Activated B cell treated with CpG ODN at 0.5 μM for 24 hours (primary cell): ENCODE results near the gene SMTN. TPM values are rescaled to one million over a fixed set of nuclear protein-coding genes. Genes with fewer than 3 reads are reported as not detected.

ENCODE experiments used
- ATAC-seq: fragments of 200-7000 bp; cut with Tn5 transposase; one replicate; pipeline ENCODE4 v1.10.0; 2021; ENCODE audit warnings: low read depth, mild to moderate bottlenecking, moderate library complexity
- CTCF ChIA-PET: fragments of 350-600 bp; sonication (Branson Sonifier 250); formaldehyde crosslinking; loops from one replicate; lab custom pipeline; 2021; ENCODE audit warnings: antibody characterized with exemption; lab: Charles Lee
- POLR2A ChIA-PET: fragments of 350-600 bp; sonication (Branson Sonifier 250); formaldehyde crosslinking; loops from one replicate; lab custom pipeline; 2021; ENCODE audit warnings: antibody characterized with exemption; lab: Charles Lee
- DNase-seq: peaks from one replicate; pipeline ENCODE4 v3.0.0; 2022
- H3K27ac Mint-ChIP-seq: one replicate; pipeline ENCODE4 v1.8.0; 2020; ENCODE audit warnings: mixed read lengths
- H3K27me3 Mint-ChIP-seq: one replicate; pipeline ENCODE4 v1.8.0; 2021; ENCODE audit warnings: mixed read lengths
- H3K36me3 Mint-ChIP-seq: one replicate; pipeline ENCODE4 v1.8.0; 2021; ENCODE audit warnings: low read depth, mixed read lengths
- H3K4me1 Mint-ChIP-seq: one replicate; pipeline ENCODE4 v1.8.0; 2021; ENCODE audit warnings: mixed read lengths
- H3K4me3 Mint-ChIP-seq: one replicate; pipeline ENCODE4 v1.8.0; 2020; ENCODE audit warnings: mild to moderate bottlenecking, mixed read lengths
- H3K9me3 Mint-ChIP-seq: one replicate; pipeline ENCODE4 v1.8.0; 2020; ENCODE audit warnings: mixed read lengths
- intact Hi-C: fragments of 100-400 bp; cut with micrococcal nuclease; formaldehyde crosslinking; loops from one replicate; pipeline ENCODE4 v1.15.1; 2024
- total RNA-seq: library from RNA; stranded (reverse); gene quantifications from 2 replicates; pipeline ENCODE4 v1.2.3, GENCODE V29; 2022
- TF ChIP-seq, protein P1 (sequence below): fragments of 200-600 bp; IDR thresholded peaks from one replicate; pipeline ENCODE4 v1.8.0; 2022; ENCODE audit warnings: antibody characterized with exemption, mild to moderate bottlenecking

The SMTN gene
- total RNA-seq, 1 donor from 2014 or later, result 3.1 TPM

DNA sequence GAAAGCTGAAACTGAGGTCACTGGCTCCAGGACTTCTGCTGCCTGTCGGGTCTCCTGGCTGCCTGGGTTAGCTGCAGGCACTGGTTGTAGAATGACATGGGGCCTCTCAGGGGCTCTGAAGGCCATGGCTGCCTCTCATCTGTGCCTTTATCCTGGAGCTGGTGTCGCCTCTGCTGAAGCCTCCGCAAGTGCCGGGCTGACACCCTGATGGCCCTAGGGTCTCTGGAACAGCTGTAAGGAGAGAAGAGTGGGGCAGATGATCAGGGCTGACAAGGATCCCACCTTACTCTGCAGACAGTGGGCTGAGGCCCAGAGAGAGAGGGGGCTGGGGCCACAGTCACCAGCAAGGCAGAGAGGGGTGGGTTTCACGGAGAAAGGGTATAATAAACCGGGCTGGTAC is 54.6 kb downstream of the SMTN start:
- Mint-ChIP-seq H3K36me3 (no peaks in the 10 kb centered on the region), H3K9me3 (no peaks in the 10 kb centered on the region), H3K4me1 (no peaks in the 10 kb centered on the region), H3K27me3 (peaks cover 8% of the 10 kb centered on the region), H3K4me3 (no peak overlapping the region), H3K27ac (no peak overlapping the region)
- intact Hi-C loops, result no loop called here
- ChIA-PET POLR2A (no interaction called here), CTCF (no interaction called here)
- DNase-seq, result no peak
- TF ChIP-seq, protein P1, sequence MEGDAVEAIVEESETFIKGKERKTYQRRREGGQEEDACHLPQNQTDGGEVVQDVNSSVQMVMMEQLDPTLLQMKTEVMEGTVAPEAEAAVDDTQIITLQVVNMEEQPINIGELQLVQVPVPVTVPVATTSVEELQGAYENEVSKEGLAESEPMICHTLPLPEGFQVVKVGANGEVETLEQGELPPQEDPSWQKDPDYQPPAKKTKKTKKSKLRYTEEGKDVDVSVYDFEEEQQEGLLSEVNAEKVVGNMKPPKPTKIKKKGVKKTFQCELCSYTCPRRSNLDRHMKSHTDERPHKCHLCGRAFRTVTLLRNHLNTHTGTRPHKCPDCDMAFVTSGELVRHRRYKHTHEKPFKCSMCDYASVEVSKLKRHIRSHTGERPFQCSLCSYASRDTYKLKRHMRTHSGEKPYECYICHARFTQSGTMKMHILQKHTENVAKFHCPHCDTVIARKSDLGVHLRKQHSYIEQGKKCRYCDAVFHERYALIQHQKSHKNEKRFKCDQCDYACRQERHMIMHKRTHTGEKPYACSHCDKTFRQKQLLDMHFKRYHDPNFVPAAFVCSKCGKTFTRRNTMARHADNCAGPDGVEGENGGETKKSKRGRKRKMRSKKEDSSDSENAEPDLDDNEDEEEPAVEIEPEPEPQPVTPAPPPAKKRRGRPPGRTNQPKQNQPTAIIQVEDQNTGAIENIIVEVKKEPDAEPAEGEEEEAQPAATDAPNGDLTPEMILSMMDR, result no peak
- ATAC-seq, result no peak

DNA sequence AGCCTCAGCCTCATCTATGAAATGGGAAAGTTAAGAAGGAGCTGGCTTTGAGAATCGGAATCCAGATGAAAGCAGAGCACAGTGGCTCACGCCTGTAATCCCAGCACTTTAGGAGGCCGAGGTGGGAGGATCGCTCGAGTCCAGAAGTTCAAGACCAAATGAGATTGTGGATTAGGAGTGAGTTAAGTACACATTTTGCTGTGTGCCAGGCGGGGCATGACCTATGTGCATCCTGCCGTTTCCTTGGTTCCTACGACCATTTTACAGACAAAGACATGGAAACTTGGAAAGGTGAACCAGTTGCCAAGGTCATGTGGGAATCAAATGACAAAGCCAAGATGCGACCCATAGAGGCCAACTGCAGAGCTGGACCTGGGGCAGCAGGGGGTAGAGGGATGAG is 55.0 kb downstream of the SMTN start:
- ChIA-PET CTCF (no interaction called here), POLR2A (no interaction called here)
- H3K36me3 Mint-ChIP-seq, result no peaks in the 10 kb centered on the region
- H3K4me3 Mint-ChIP-seq, result no peak overlapping the region
- DNase-seq, result no peak
- H3K27ac Mint-ChIP-seq, result no peak overlapping the region
- no peaks in the 10 kb centered on the region for H3K4me1 Mint-ChIP-seq
- H3K9me3 Mint-ChIP-seq, result no peaks in the 10 kb centered on the region
- TF ChIP-seq, protein P1, result no peak
- intact Hi-C loops, result no loop called here
- no peak for ATAC-seq
- H3K27me3 Mint-ChIP-seq, result peaks cover 8% of the 10 kb centered on the region

DNA sequence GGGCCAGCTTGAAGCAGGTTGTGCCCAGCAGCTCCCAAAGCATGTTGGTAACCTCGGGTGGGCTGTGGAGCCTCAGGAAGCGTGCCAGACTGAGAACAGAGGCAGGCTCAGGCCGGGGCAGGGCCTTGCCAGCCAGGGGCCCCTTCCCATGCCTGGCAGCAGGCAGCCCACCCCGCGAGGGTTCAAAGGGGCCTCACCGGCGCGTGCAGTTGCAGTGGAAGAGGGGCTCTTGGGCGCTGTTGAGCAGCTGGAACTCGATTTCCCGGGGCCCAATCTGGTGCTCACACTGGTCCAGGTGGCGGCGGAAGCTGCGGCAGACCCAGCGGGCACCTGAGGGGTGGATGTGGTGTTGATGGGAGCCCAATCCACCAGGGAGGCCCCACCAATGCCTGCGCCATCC is 55.6 kb downstream of the SMTN start:
- H3K27me3 Mint-ChIP-seq, result peaks cover 8% of the 10 kb centered on the region
- H3K27ac Mint-ChIP-seq, result no peak overlapping the region
- ChIA-PET POLR2A (no interaction called here), CTCF (no interaction called here)
- intact Hi-C loops, result no loop called here
- H3K4me1 Mint-ChIP-seq, result no peaks in the 10 kb centered on the region
- DNase-seq, result no peak
- no peaks in the 10 kb centered on the region for H3K9me3 Mint-ChIP-seq
- TF ChIP-seq, protein P1, result no peak
- no peak overlapping the region for H3K4me3 Mint-ChIP-seq
- ATAC-seq, result no peak
- H3K36me3 Mint-ChIP-seq, result no peaks in the 10 kb centered on the region

DNA sequence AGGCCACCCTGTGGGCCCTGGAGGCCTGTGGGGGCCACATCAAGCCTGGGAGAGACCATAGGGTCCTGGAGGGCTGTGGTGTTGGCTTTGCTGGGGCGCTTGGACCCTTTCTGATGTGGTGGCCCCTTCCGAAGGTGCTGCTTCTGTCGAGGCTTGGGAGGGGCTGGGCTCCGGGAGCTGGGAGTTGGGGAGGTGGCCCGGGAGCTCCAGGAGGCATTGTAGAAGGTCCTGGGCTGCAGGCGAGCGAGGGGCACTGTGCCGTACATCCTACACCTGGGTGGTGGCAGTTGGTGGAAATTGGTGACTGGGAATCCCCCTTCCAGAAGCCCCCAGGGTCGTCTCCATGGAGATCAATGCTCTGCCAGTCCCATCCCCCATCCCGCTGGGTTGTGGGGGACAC is 56.6 kb downstream of the SMTN start:
- Mint-ChIP-seq H3K36me3 (no peaks in the 10 kb centered on the region), H3K4me3 (no peak overlapping the region), H3K9me3 (no peaks in the 10 kb centered on the region), H3K4me1 (no peaks in the 10 kb centered on the region), H3K27ac (no peak overlapping the region), H3K27me3 (peaks cover 10% of the 10 kb centered on the region)
- intact Hi-C loops, result no loop called here
- ATAC-seq, result no peak
- DNase-seq, result no peak
- ChIA-PET CTCF (no interaction called here), POLR2A (interaction anchor here (0.6 kb wide), 1 partner anchor 73 kb away, joined by 3 read pairs; no protein-coding TSS in a partner anchor)
- TF ChIP-seq, protein P1, result no peak

DNA sequence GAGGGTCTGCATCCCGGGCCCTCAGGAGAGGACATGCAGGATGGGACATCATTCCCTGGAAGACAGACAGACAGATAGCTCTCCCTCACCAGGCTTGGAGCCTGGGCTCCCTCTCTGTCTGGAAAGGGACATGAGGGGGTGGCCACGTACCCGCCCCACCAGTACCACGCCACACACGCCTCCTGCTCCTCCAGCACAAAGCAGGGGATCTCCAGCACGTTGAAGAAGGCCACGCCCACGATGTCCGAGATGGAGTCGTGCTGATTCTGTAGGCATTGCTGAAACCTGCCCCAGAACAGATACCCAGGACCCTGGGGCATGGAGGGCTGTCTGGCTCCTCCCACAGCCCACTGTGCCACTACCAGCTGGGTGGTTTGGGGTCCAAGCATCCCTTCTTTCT is 57.0 kb downstream of the SMTN start:
- no peaks in the 10 kb centered on the region for H3K9me3 Mint-ChIP-seq
- H3K27ac Mint-ChIP-seq, result no peak overlapping the region
- intact Hi-C loops, result no loop called here
- peaks cover 11% of the 10 kb centered on the region for H3K27me3 Mint-ChIP-seq
- no peak for DNase-seq
- no peak for ATAC-seq
- no peaks in the 10 kb centered on the region for H3K36me3 Mint-ChIP-seq
- ChIA-PET POLR2A (interaction anchor here (0.6 kb wide), 1 partner anchor 74 kb away, joined by 3 read pairs; no protein-coding TSS in a partner anchor), CTCF (no interaction called here)
- TF ChIP-seq, protein P1, result no peak
- H3K4me3 Mint-ChIP-seq, result no peak overlapping the region
- H3K4me1 Mint-ChIP-seq, result no peaks in the 10 kb centered on the region
